Hepatocyte (in vitro differentiated cells): ENCODE results near the gene CLMP. TPM values are rescaled to one million over a fixed set of nuclear protein-coding genes. Genes with fewer than 3 reads are reported as not detected.
"Not testable (repeated sequence)": the region's sequence is repeated elsewhere in the genome, so short reads cannot be mapped to it uniquely, and the experiment has no call there.

Experiments
- DNase-seq: peaks from one replicate; pipeline ENCODE4 v3.0.0-alpha.2; 2016; ENCODE audit warnings: low spot score
- H2AFZ ChIP-seq: fragments of 200-600 bp; sonication (generic); 2 replicates; pipeline ENCODE4 v1.6.0; 2016; ENCODE audit warnings: antibody characterized with exemption, mild to moderate bottlenecking
- H3K27ac ChIP-seq: fragments of 200-600 bp; sonication (generic); 2 replicates; pipeline ENCODE4 v1.5.1; 2016; ENCODE audit warnings: mild to moderate bottlenecking
- H3K27me3 ChIP-seq: fragments of 200-600 bp; sonication (generic); 2 replicates; pipeline ENCODE4 v1.6.1; 2016
- H3K36me3 ChIP-seq: fragments of 200-600 bp; sonication (generic); replicated peaks from 2 replicates; pipeline ENCODE4 v1.5.1; 2016; ENCODE audit warnings: low read depth; ENCODE audit not compliant: insufficient read depth
- H3K4me1 ChIP-seq: fragments of 200-600 bp; sonication (generic); 2 replicates; pipeline ENCODE4 v1.5.1; 2016; ENCODE audit warnings: mild to moderate bottlenecking, moderate library complexity; ENCODE audit not compliant: insufficient read depth
- H3K4me2 ChIP-seq: fragments of 200-600 bp; sonication (generic); 2 replicates; pipeline ENCODE4 v1.6.0; 2016
- H3K4me3 ChIP-seq: fragments of 200-600 bp; sonication (generic); 2 replicates; pipeline ENCODE4 v1.5.1; 2016; ENCODE audit warnings: mild to moderate bottlenecking
- H3K79me2 ChIP-seq: fragments of 200-600 bp; sonication (generic); 2 replicates; pipeline ENCODE4 v1.6.0; 2017; ENCODE audit warnings: mild to moderate bottlenecking
- H3K9me2 ChIP-seq: fragments of 200-600 bp; sonication (generic); replicated peaks from 2 replicates; pipeline ENCODE4 v1.6.0; 2017; ENCODE audit warnings: mild to moderate bottlenecking; ENCODE audit not compliant: insufficient read depth
- H3K9me3 ChIP-seq: fragments of 200-600 bp; sonication (generic); 2 replicates; pipeline ENCODE4 v1.5.1; 2016; ENCODE audit warnings: low read depth, mild to moderate bottlenecking
- H4K20me1 ChIP-seq: fragments of 200-600 bp; sonication (generic); 2 replicates; pipeline ENCODE4 v1.6.0; 2016; ENCODE audit warnings: mild to moderate bottlenecking; ENCODE audit not compliant: insufficient read depth, poor library complexity, severe bottlenecking
- EZH2 ChIP-seq: fragments of 200-600 bp; sonication (generic); IDR thresholded peaks from 2 replicates; pipeline ENCODE4 v1.6.1; 2016; ENCODE audit warnings: antibody characterized with exemption, mild to moderate bottlenecking, borderline replicate concordance
- EZH2phosphoT487 ChIP-seq: fragments of 200-600 bp; sonication (generic); IDR thresholded peaks from one replicate; pipeline ENCODE4 v1.6.1; 2018; ENCODE audit warnings: antibody characterized with exemption, mild to moderate bottlenecking, low read depth, moderate library complexity; ENCODE audit not compliant: unreplicated experiment, severe bottlenecking
- WGBS: methylation state at CpG from one replicate; pipeline ENCODE4 v1.1.6; 2016; ENCODE audit warnings: low lambda C conversion rate; ENCODE audit errors: missing lambda C conversion rate; 5-methylcytosine and 5-hydroxymethylcytosine counted together
- polyA plus RNA-seq: library from polyadenylated mRNA; unstranded; fragments of >200 nt; fragmentation: Nextera tagmentation; extraction: Ambion mirVana; gene quantifications from 2 replicates; pipeline ENCODE4 v1.2.1, GENCODE V29; 2016
- total RNA-seq: library from RNA; depleted of rRNA; stranded (reverse); fragments of >200 nt; gene quantifications from 2 replicates; pipeline ENCODE4 v1.2.3, GENCODE V29; 2014
- TF ChIP-seq, protein P1 (sequence below): fragments of 200-600 bp; sonication (generic); IDR thresholded peaks from 2 replicates; pipeline ENCODE4 v1.5.1; 2016; ENCODE audit warnings: antibody characterized with exemption, mild to moderate bottlenecking; ENCODE audit not compliant: poor library complexity

The CLMP gene
- total and polyA plus RNA-seq, 2 experiments from 2014 or later, result 23.3 to 59.4 TPM

GRCh38 chr11:123211149-123211852 lies 16.3 kb upstream of the CLMP start:
- Histone ChIP-seq H3K4me2 (peak overlapping the region; percentile 45), H4K20me1 (no peaks in the 10 kb centered on the region), H3K36me3 (no peaks in the 10 kb centered on the region), H3K27me3 (no peaks in the 10 kb centered on the region), H3K4me3 (no peak overlapping the region), H3K4me1 (peaks cover 17% of the 10 kb centered on the region), H2AFZ (no peak overlapping the region), H3K9me3 (no peaks in the 10 kb centered on the region), H3K27ac (peak overlapping the region; percentile 62), H3K9me2 (no peaks in the 10 kb centered on the region), H3K79me2 (no peaks in the 10 kb centered on the region)
- 57% methylated on average over 11 of the region's 11 CpGs for WGBS
- TF ChIP-seq EZH2 (no peak), EZH2phosphoT487 (no peak)
- TF ChIP-seq, protein P1, sequence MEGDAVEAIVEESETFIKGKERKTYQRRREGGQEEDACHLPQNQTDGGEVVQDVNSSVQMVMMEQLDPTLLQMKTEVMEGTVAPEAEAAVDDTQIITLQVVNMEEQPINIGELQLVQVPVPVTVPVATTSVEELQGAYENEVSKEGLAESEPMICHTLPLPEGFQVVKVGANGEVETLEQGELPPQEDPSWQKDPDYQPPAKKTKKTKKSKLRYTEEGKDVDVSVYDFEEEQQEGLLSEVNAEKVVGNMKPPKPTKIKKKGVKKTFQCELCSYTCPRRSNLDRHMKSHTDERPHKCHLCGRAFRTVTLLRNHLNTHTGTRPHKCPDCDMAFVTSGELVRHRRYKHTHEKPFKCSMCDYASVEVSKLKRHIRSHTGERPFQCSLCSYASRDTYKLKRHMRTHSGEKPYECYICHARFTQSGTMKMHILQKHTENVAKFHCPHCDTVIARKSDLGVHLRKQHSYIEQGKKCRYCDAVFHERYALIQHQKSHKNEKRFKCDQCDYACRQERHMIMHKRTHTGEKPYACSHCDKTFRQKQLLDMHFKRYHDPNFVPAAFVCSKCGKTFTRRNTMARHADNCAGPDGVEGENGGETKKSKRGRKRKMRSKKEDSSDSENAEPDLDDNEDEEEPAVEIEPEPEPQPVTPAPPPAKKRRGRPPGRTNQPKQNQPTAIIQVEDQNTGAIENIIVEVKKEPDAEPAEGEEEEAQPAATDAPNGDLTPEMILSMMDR, result no peak
- peak; percentile 34 for DNase-seq

GRCh38 chr11:123209591-123209990 lies 14.5 kb upstream of the CLMP start:
- Histone ChIP-seq H3K79me2 (no peaks in the 10 kb centered on the region), H3K36me3 (no peaks in the 10 kb centered on the region), H2AFZ (no peak overlapping the region), H3K27ac (no peak overlapping the region), H3K4me1 (peaks cover 17% of the 10 kb centered on the region), H4K20me1 (no peaks in the 10 kb centered on the region), H3K4me3 (no peak overlapping the region), H3K27me3 (no peaks in the 10 kb centered on the region), H3K4me2 (no peak overlapping the region), H3K9me2 (no peaks in the 10 kb centered on the region), H3K9me3 (no peaks in the 10 kb centered on the region)
- no peak for DNase-seq
- no peak for TF ChIP-seq EZH2phosphoT487
- WGBS, result 96% methylated on average over 4 of the region's 4 CpGs

GRCh38 chr11:123206791-123207434 lies 11.9 kb upstream of the CLMP start:
- Histone ChIP-seq H3K9me2 (no peaks in the 10 kb centered on the region), H3K36me3 (no peaks in the 10 kb centered on the region), H3K4me1 (peaks cover 20% of the 10 kb centered on the region), H3K9me3 (no peaks in the 10 kb centered on the region), H3K79me2 (no peaks in the 10 kb centered on the region), H3K27ac (peak overlapping the region; percentile 35), H3K4me2 (no peak overlapping the region), H2AFZ (no peak overlapping the region), H3K4me3 (no peak overlapping the region), H4K20me1 (no peaks in the 10 kb centered on the region), H3K27me3 (no peaks in the 10 kb centered on the region)
- WGBS, result 55% methylated on average over 10 of the region's 10 CpGs
- TF ChIP-seq EZH2, result no peak
- TF ChIP-seq, protein P1, result no peak
- TF ChIP-seq EZH2phosphoT487, result no peak
- DNase-seq, result peak; percentile 40

- H3K4me2 ChIP-seq, H3K79me2 ChIP-seq, H3K4me3 ChIP-seq, H2AFZ ChIP-seq, DNase-seq, H3K9me2 ChIP-seq, H3K27ac ChIP-seq, H3K36me3 ChIP-seq, H3K9me3 ChIP-seq, H4K20me1 ChIP-seq, H3K27me3 ChIP-seq: not testable (repeated sequence)
- peaks cover 18% of the 10 kb centered on the region for H3K4me1 ChIP-seq
- 93% methylated on average over 7 of the region's 7 CpGs for WGBS
Measured at GRCh38 chr11:123206055-123206454, 11.0 kb upstream of the CLMP start.
